HCT116 (cell line): ENCODE results near the gene FABP2.

ENCODE experiments used
- POLR2A ChIP-seq: IDR thresholded peaks from 2 replicates; pipeline ENCODE4 v1.7.0; 2011; ENCODE audit warnings: borderline replicate concordance; ENCODE audit not compliant: insufficient read depth, insufficient read length; ENCODE audit errors: extremely low read depth
- POLR2AphosphoS5 ChIP-seq: IDR thresholded peaks from 2 replicates; pipeline ENCODE4 v1.6.1; 2011; ENCODE audit warnings: mild to moderate bottlenecking, low read depth, low read length, moderate library complexity
- TF ChIP-seq, protein P1 (sequence below): IDR thresholded peaks from 2 replicates; pipeline ENCODE4 v1.6.1; 2012
- TF ChIP-seq, protein P2 (sequence below): IDR thresholded peaks from 2 replicates; pipeline ENCODE4 v1.6.1; 2012; ENCODE audit warnings: low read depth
- TF ChIP-seq, protein P3 (sequence below), 3 experiments: fragments of 200-600 bp in 1 of 3; sonication (generic) in 1 of 3; IDR thresholded peaks in 2 of 3; conservative IDR thresholded peaks in 1 of 3; 2 replicates each; pipeline ENCODE4 v1.5.1; 2012 to 2017; ENCODE audit warnings: low read depth in 2 of 3, low read length in 2 of 3, antibody characterized with exemption in 1 of 3, borderline replicate concordance in 1 of 3, control low read depth in 1 of 3, mild to moderate bottlenecking in 1 of 3, mixed read lengths in 1 of 3, mixed run types in 1 of 3, moderate library complexity in 1 of 3; ENCODE audit not compliant: insufficient read depth in 1 of 3

DNA sequence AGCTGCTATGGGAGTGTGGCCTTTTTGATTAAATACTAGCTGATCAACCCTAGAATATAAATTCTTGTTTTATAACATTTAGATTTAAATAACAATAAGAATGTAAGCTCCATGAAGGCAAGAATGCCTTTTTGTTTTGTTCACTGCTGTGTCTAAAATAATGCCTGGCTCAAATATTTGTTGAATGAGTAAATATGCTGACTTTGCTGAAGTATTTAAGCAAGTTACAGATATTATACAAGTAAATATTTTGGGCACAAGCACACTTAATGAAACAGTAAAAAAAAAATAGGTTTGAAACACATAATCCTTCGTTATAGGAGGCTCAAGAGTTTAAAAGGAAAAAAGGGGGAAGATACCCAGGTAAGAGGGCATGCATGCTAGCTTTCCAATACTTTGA, 24.1 kb downstream of the FABP2 start:
- TF ChIP-seq, protein P1, sequence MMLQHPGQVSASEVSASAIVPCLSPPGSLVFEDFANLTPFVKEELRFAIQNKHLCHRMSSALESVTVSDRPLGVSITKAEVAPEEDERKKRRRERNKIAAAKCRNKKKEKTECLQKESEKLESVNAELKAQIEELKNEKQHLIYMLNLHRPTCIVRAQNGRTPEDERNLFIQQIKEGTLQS, result no peak
- TF ChIP-seq POLR2A (no peak), POLR2AphosphoS5 (no peak)
- TF ChIP-seq, protein P2, sequence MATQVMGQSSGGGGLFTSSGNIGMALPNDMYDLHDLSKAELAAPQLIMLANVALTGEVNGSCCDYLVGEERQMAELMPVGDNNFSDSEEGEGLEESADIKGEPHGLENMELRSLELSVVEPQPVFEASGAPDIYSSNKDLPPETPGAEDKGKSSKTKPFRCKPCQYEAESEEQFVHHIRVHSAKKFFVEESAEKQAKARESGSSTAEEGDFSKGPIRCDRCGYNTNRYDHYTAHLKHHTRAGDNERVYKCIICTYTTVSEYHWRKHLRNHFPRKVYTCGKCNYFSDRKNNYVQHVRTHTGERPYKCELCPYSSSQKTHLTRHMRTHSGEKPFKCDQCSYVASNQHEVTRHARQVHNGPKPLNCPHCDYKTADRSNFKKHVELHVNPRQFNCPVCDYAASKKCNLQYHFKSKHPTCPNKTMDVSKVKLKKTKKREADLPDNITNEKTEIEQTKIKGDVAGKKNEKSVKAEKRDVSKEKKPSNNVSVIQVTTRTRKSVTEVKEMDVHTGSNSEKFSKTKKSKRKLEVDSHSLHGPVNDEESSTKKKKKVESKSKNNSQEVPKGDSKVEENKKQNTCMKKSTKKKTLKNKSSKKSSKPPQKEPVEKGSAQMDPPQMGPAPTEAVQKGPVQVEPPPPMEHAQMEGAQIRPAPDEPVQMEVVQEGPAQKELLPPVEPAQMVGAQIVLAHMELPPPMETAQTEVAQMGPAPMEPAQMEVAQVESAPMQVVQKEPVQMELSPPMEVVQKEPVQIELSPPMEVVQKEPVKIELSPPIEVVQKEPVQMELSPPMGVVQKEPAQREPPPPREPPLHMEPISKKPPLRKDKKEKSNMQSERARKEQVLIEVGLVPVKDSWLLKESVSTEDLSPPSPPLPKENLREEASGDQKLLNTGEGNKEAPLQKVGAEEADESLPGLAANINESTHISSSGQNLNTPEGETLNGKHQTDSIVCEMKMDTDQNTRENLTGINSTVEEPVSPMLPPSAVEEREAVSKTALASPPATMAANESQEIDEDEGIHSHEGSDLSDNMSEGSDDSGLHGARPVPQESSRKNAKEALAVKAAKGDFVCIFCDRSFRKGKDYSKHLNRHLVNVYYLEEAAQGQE, result no peak
- TF ChIP-seq, protein P3, sequence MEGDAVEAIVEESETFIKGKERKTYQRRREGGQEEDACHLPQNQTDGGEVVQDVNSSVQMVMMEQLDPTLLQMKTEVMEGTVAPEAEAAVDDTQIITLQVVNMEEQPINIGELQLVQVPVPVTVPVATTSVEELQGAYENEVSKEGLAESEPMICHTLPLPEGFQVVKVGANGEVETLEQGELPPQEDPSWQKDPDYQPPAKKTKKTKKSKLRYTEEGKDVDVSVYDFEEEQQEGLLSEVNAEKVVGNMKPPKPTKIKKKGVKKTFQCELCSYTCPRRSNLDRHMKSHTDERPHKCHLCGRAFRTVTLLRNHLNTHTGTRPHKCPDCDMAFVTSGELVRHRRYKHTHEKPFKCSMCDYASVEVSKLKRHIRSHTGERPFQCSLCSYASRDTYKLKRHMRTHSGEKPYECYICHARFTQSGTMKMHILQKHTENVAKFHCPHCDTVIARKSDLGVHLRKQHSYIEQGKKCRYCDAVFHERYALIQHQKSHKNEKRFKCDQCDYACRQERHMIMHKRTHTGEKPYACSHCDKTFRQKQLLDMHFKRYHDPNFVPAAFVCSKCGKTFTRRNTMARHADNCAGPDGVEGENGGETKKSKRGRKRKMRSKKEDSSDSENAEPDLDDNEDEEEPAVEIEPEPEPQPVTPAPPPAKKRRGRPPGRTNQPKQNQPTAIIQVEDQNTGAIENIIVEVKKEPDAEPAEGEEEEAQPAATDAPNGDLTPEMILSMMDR (IDR thresholded peaks at IDR 0.05 in 2 of 3, conservative IDR thresholded peaks at IDR 0.05 in 1 of 3; ENCODE audit: borderline replicate concordance in 1 of 3, insufficient read depth in 1 of 3, low read depth in 2 of 3, low read length in 2 of 3), result no peak
